C4-2B (cell line): ENCODE measurements around the gene FBXW2.

Experiments used
- CTCF ChIP-seq: fragments of 450-650 bp; conservative IDR thresholded peaks from 2 replicates; pipeline ENCODE4 v1.5.1; 2017; ENCODE audit warnings: mild to moderate bottlenecking
- ZFX ChIP-seq: fragments of 450-650 bp; IDR thresholded peaks from 2 replicates; pipeline ENCODE4 v1.6.1; 2017

- TF ChIP-seq CTCF, result no peak
- TF ChIP-seq ZFX, result no peak
These were observed 17.4 kb downstream of the FBXW2 start for GRCh38 chr9:120775859-120776258.
